A204.1 (cell line): ENCODE results near the gene ELOVL5.

Experiments used
- FAIRE-seq: peaks from 2 replicates; lab custom pipeline; 2012; peaks lifted over from hg19 to GRCh38; lab: Jason Lieb, UNC

Gene ELOVL5

DNA sequence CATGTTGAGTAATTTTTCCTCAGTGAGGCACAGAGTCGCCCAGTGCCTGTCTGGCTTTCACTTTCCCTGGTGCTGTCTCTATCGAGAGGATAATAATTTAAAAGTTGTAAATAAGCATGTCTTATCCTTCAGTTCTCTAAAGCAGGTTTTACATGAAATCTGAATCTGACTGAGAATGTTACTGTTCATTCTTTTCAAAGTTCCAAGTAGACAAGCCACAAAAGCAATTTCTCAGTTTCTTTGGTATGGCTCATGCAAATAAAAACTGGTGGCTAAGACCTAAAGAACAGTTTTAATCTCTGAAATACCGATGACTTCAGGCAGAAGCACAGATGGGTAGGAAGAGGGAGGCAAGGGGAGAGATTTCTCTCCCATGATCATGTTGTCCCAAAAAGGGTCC is 112.5 kb downstream of the ELOVL5 start:
- no peak for FAIRE-seq

- no peak for FAIRE-seq
These were observed 113.2 kb downstream of the ELOVL5 start for GRCh38 chr6:53235508-53235907.

DNA sequence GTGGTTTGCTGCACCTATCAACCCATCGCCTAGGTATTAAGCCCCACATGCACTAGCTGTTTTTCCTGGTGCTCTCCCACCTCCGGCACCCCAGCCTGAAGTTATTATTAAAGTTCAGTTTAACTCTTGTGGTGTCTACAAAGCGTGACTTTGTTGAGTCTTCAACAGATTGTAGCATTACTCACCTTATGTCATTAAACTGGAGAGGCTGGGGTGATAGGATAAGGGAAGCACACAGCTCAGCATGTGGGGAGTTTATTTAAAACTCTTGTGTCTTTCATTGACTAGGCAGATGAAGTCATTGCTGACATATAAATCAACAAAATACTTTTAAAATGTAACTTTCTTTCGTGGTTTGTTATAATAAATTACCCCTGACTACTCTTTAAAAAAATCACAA is 115.4 kb downstream of the ELOVL5 start:
- no peak for FAIRE-seq

DNA sequence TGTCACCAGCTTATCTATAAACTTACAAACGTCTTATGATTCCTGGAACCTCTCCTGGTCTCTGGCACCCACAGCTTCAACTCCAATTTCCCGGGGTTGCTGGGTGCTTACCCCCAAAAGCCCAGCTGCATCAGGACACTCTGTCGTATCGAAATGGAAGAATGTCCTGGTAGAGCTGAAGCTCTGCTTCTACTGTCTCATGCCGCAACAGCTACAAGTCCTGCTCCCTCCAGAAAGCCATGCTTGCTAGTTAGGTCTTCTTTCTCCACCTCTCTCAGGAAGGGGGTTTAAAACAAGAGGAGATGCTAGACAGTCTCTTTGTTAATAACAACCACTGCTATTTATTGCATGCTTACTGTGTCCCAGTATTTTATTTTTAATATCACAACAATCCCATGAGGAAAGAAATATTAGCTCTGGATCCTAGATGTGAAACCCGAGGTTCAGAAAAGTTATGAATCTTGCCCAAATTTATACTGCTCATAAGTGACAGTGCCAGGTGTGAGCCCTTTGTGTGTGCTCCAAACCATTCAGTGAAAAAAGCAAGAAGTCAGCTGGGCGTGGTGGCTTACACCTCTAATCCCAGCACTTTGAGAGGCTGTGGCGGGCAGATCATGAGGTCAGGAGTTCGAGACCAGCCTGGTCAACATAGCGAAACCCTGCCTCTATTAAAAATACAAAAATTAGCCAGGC is 117.8 kb downstream of the ELOVL5 start:
- FAIRE-seq: no peak

- no peak for FAIRE-seq
These were observed 120.9 kb downstream of the ELOVL5 start for GRCh38 chr6:53227847-53228246.

- no peak for FAIRE-seq
These were observed 128.1 kb downstream of the ELOVL5 start for GRCh38 chr6:53220605-53221004.
